Stimulated activated naive CD8-positive, alpha-beta T cell treated with anti-CD3 and anti-CD28 coated beads, Interleukin-15, amount 100 ng/mL, for 72 hours (primary cell): ENCODE results near the gene UBR4.

Experiments used
- ATAC-seq: fragments of 150-1000 bp; cut with Tn5 transposase; 2 replicates; pipeline ENCODE4 v1.10.0; 2021; ENCODE audit warnings: mild to moderate bottlenecking, moderate library complexity
- DNase-seq, 2 donors: peaks; one replicate each; pipeline ENCODE4 v3.0.0; 2021 to 2022
- H3K27ac Mint-ChIP-seq, 2 donors: one replicate each; pipeline ENCODE4 v1.8.0; 2022; ENCODE audit warnings: mild to moderate bottlenecking in 2 of 2, mixed read lengths in 2 of 2, moderate library complexity in 2 of 2
- H3K27me3 Mint-ChIP-seq: one replicate; pipeline ENCODE4 v1.8.0; 2022; ENCODE audit warnings: mixed read lengths
- H3K4me1 Mint-ChIP-seq: one replicate; pipeline ENCODE4 v1.8.0; 2022; ENCODE audit warnings: mild to moderate bottlenecking, mixed read lengths
- H3K4me3 Mint-ChIP-seq, 2 donors: one replicate each; pipeline ENCODE4 v1.8.0; 2022; ENCODE audit warnings: mild to moderate bottlenecking in 2 of 2, mixed read lengths in 2 of 2, moderate library complexity in 1 of 2
- H3K9me3 Mint-ChIP-seq, 2 donors: one replicate each; pipeline ENCODE4 v1.8.0; 2022; ENCODE audit warnings: mixed read lengths in 2 of 2

Gene UBR4

GRCh38 chr1:19044471-19044870, 165.6 kb downstream of the UBR4 start:
- H3K27me3 Mint-ChIP-seq, result peaks cover 61% of the 10 kb centered on the region
- H3K4me3 Mint-ChIP-seq, result no peak overlapping the region
- ATAC-seq (no peak), DNase-seq (no peak)
- no peaks in the 10 kb centered on the region for H3K9me3 Mint-ChIP-seq
- peaks cover 16% of the 10 kb centered on the region for H3K4me1 Mint-ChIP-seq
- H3K27ac Mint-ChIP-seq, result no peak overlapping the region

- Mint-ChIP-seq H3K9me3 (no peaks in the 10 kb centered on the region), H3K27me3 (peaks cover 65% of the 10 kb centered on the region), H3K27ac (no peak overlapping the region), H3K4me1 (peaks cover 16% of the 10 kb centered on the region), H3K4me3 (no peak overlapping the region)
- DNase-seq, result no peak
- ATAC-seq, result no peak
These were observed 166.3 kb downstream of the UBR4 start for GRCh38 chr1:19043579-19044443.

- no peak overlapping the region for H3K27ac Mint-ChIP-seq
- DNase-seq, result no peak
These were observed 167.1 kb downstream of the UBR4 start for GRCh38 chr1:19042675-19043578.

GRCh38 chr1:19040010-19040680, 169.9 kb downstream of the UBR4 start:
- H3K9me3 Mint-ChIP-seq, result no peaks in the 10 kb centered on the region
- H3K4me1 Mint-ChIP-seq, result peaks cover 11% of the 10 kb centered on the region
- ATAC-seq, result no peak
- no peak overlapping the region for H3K4me3 Mint-ChIP-seq
- DNase-seq, result no peak
- H3K27ac Mint-ChIP-seq, result no peak overlapping the region
- peaks cover 44% of the 10 kb centered on the region for H3K27me3 Mint-ChIP-seq

More at GRCh38 chr1:19042675-19043578, 167.1 kb downstream of the UBR4 start:
- ATAC-seq, result no peak
- Mint-ChIP-seq H3K27me3 (peaks cover 65% of the 10 kb centered on the region), H3K4me3 (no peak overlapping the region), H3K9me3 (no peaks in the 10 kb centered on the region), H3K4me1 (peaks cover 16% of the 10 kb centered on the region)

- ATAC-seq, result no peak
- H3K4me3 Mint-ChIP-seq, result no peak overlapping the region
These were observed 171.3 kb downstream of the UBR4 start for GRCh38 chr1:19038732-19039131.

GRCh38 chr1:19038096-19038495, 172.0 kb downstream of the UBR4 start:
- peaks cover 4% of the 10 kb centered on the region for H3K4me1 Mint-ChIP-seq
- ATAC-seq, result no peak

More at GRCh38 chr1:19038732-19039131, 171.3 kb downstream of the UBR4 start:
- no peaks in the 10 kb centered on the region for H3K9me3 Mint-ChIP-seq
- DNase-seq, result no peak
- no peak overlapping the region for H3K27ac Mint-ChIP-seq
- peaks cover 37% of the 10 kb centered on the region for H3K27me3 Mint-ChIP-seq
- H3K4me1 Mint-ChIP-seq, result peaks cover 8% of the 10 kb centered on the region

GRCh38 chr1:19037659-19038058, 172.4 kb downstream of the UBR4 start:
- Mint-ChIP-seq H3K4me1 (no peaks in the 10 kb centered on the region), H3K9me3 (no peaks in the 10 kb centered on the region), H3K27me3 (peaks cover 34% of the 10 kb centered on the region), H3K4me3 (no peak overlapping the region), H3K27ac (no peak overlapping the region)
- DNase-seq (no peak), ATAC-seq (no peak)

More at GRCh38 chr1:19038096-19038495, 172.0 kb downstream of the UBR4 start:
- H3K4me3 Mint-ChIP-seq, result no peak overlapping the region
- H3K9me3 Mint-ChIP-seq, result no peaks in the 10 kb centered on the region
- H3K27me3 Mint-ChIP-seq, result peaks cover 39% of the 10 kb centered on the region
- H3K27ac Mint-ChIP-seq, result no peak overlapping the region
- DNase-seq, result no peak

GRCh38 chr1:19036813-19037605, 173.1 kb downstream of the UBR4 start:
- Mint-ChIP-seq H3K4me3 (no peak overlapping the region), H3K27ac (peak overlapping the region in 1 of 2 donors; percentile 36), H3K9me3 (no peaks in the 10 kb centered on the region), H3K27me3 (peaks cover 33% of the 10 kb centered on the region), H3K4me1 (no peaks in the 10 kb centered on the region)
- no peak for DNase-seq
- no peak for ATAC-seq

GRCh38 chr1:19036041-19036812, 173.8 kb downstream of the UBR4 start:
- H3K9me3 Mint-ChIP-seq, result no peaks in the 10 kb centered on the region
- peak overlapping the region; percentile 36 to 48 for H3K27ac Mint-ChIP-seq
- H3K27me3 Mint-ChIP-seq, result peaks cover 27% of the 10 kb centered on the region
- ATAC-seq (no peak), DNase-seq (no peak)
- H3K4me3 Mint-ChIP-seq, result no peak overlapping the region
- no peaks in the 10 kb centered on the region for H3K4me1 Mint-ChIP-seq

- DNase-seq (no peak), ATAC-seq (no peak)
- H3K4me1 Mint-ChIP-seq, result no peaks in the 10 kb centered on the region
- H3K9me3 Mint-ChIP-seq, result no peaks in the 10 kb centered on the region
- H3K27me3 Mint-ChIP-seq, result peaks cover 21% of the 10 kb centered on the region
- H3K4me3 Mint-ChIP-seq, result no peak overlapping the region
- H3K27ac Mint-ChIP-seq, result peak overlapping the region in 1 of 2 donors; percentile 48
These were observed 174.6 kb downstream of the UBR4 start for GRCh38 chr1:19035377-19036040.

GRCh38 chr1:19034721-19035120, 175.3 kb downstream of the UBR4 start:
- H3K27ac Mint-ChIP-seq, result no peak overlapping the region
- no peak overlapping the region for H3K4me3 Mint-ChIP-seq
- H3K9me3 Mint-ChIP-seq, result no peaks in the 10 kb centered on the region
- DNase-seq (no peak), ATAC-seq (no peak)
- H3K4me1 Mint-ChIP-seq, result no peaks in the 10 kb centered on the region
- peaks cover 21% of the 10 kb centered on the region for H3K27me3 Mint-ChIP-seq

- Mint-ChIP-seq H3K27ac (no peak overlapping the region), H3K4me1 (no peaks in the 10 kb centered on the region)
- no peak for ATAC-seq
These were observed 176.0 kb downstream of the UBR4 start for GRCh38 chr1:19033926-19034680.

GRCh38 chr1:19033515-19033839, 176.6 kb downstream of the UBR4 start:
- Mint-ChIP-seq H3K4me1 (no peaks in the 10 kb centered on the region), H3K27me3 (peaks cover 20% of the 10 kb centered on the region), H3K4me3 (no peak overlapping the region), H3K9me3 (no peaks in the 10 kb centered on the region), H3K27ac (peak overlapping the region in 1 of 2 donors; percentile 41)
- ATAC-seq, result no peak
- DNase-seq, result no peak

More at GRCh38 chr1:19033926-19034680, 176.0 kb downstream of the UBR4 start:
- peaks cover 20% of the 10 kb centered on the region for H3K27me3 Mint-ChIP-seq
- H3K4me3 Mint-ChIP-seq, result no peak overlapping the region
- H3K9me3 Mint-ChIP-seq, result no peaks in the 10 kb centered on the region
- no peak for DNase-seq
